Trophoblast cell (in vitro differentiated cells and primary cell): ENCODE data around the gene BCL11B.

Source experiments
- DNase-seq, 2 donors: peaks; one replicate each; pipeline ENCODE4 v3.0.0-alpha.2; 2016
- H2AFZ ChIP-seq: 2 replicates; pipeline ENCODE4 v1.6.1; 2013; ENCODE audit warnings: low read length, moderate library complexity, mild to moderate bottlenecking; ENCODE audit not compliant: insufficient read depth, poor library complexity
- H2AK5ac ChIP-seq: 2 replicates; pipeline ENCODE4 v1.6.1; 2013; ENCODE audit warnings: mild to moderate bottlenecking, low read length
- H2BK120ac ChIP-seq: 2 replicates; pipeline ENCODE4 v1.6.1; 2013; ENCODE audit warnings: low read length, mild to moderate bottlenecking, moderate library complexity; ENCODE audit not compliant: insufficient read depth, poor library complexity
- H2BK12ac ChIP-seq: 2 replicates; pipeline ENCODE4 v1.6.1; 2013; ENCODE audit warnings: mild to moderate bottlenecking, low read length, moderate library complexity
- H2BK5ac ChIP-seq: 2 replicates; pipeline ENCODE4 v1.6.1; 2013; ENCODE audit warnings: low read length, low read depth, moderate library complexity, mild to moderate bottlenecking; ENCODE audit not compliant: poor library complexity
- H3K14ac ChIP-seq: 2 replicates; pipeline ENCODE4 v1.6.1; 2013; ENCODE audit warnings: mild to moderate bottlenecking, low read length
- H3K18ac ChIP-seq: 2 replicates; pipeline ENCODE4 v1.6.1; 2013; ENCODE audit warnings: mild to moderate bottlenecking, low read length
- H3K23ac ChIP-seq: 2 replicates; pipeline ENCODE4 v1.6.1; 2013; ENCODE audit warnings: low read length
- H3K27ac ChIP-seq: 2 replicates; pipeline ENCODE4 v1.5.1; 2013; ENCODE audit warnings: low read depth, mild to moderate bottlenecking, inconsistent platforms, low read length, moderate library complexity
- H3K27me3 ChIP-seq: 2 replicates; pipeline ENCODE4 v1.6.1; 2013; ENCODE audit warnings: inconsistent platforms, mild to moderate bottlenecking, low read length, moderate library complexity; ENCODE audit not compliant: insufficient read depth
- H3K36me3 ChIP-seq, 2 experiments: 1 replicate in 1 of 2; 2 replicates in 1 of 2; pipeline ENCODE4 v1.6.1; 2013; ENCODE audit warnings: low read length in 2 of 2, mild to moderate bottlenecking in 2 of 2, moderate library complexity in 1 of 2; ENCODE audit not compliant: insufficient read depth in 2 of 2, control insufficient read depth in 1 of 2
- H3K4ac ChIP-seq: 2 replicates; pipeline ENCODE4 v1.6.1; 2013; ENCODE audit warnings: low read depth, mild to moderate bottlenecking, low read length, moderate library complexity
- H3K4me1 ChIP-seq, 2 experiments: 1 replicate in 1 of 2; 2 replicates in 1 of 2; pipeline ENCODE4 v1.6.1; 2013; ENCODE audit warnings: low read length in 2 of 2, mild to moderate bottlenecking in 2 of 2, moderate library complexity in 1 of 2; ENCODE audit not compliant: insufficient read depth in 2 of 2, control insufficient read depth in 1 of 2
- H3K4me2 ChIP-seq: 2 replicates; pipeline ENCODE4 v1.6.1; 2013; ENCODE audit warnings: inconsistent platforms, mild to moderate bottlenecking, low read length, moderate library complexity
- H3K4me3 ChIP-seq: 2 replicates; pipeline ENCODE4 v1.5.1; 2013; ENCODE audit warnings: mild to moderate bottlenecking, low read depth, low read length, inconsistent platforms
- H3K79me1 ChIP-seq: one replicate; pipeline ENCODE4 v1.6.1; 2013; ENCODE audit warnings: low read length
- H3K79me2 ChIP-seq: 2 replicates; pipeline ENCODE4 v1.6.1; 2013; ENCODE audit warnings: low read length, mild to moderate bottlenecking; ENCODE audit not compliant: control insufficient read depth, insufficient read depth, poor library complexity
- H3K9ac ChIP-seq: 2 replicates; pipeline ENCODE4 v1.6.1; 2013; ENCODE audit warnings: mild to moderate bottlenecking, low read length
- H3K9me3 ChIP-seq: 2 replicates; pipeline ENCODE4 v1.6.1; 2013; ENCODE audit warnings: low read depth, mild to moderate bottlenecking, control low read depth, inconsistent platforms, low read length; ENCODE audit not compliant: insufficient read depth
- H4K12ac ChIP-seq: 2 replicates; pipeline ENCODE4 v1.6.1; 2013; ENCODE audit warnings: low read depth, mild to moderate bottlenecking, low read length, moderate library complexity
- H4K8ac ChIP-seq: 2 replicates; pipeline ENCODE4 v1.6.1; 2013; ENCODE audit warnings: low read depth, mild to moderate bottlenecking, low read length, moderate library complexity
- H4K91ac ChIP-seq: one replicate; pipeline ENCODE4 v1.6.1; 2013; ENCODE audit warnings: low read depth, mild to moderate bottlenecking, low read length, moderate library complexity
- WGBS: extraction: QIAGEN DNeasy Blood & Tissue Kit; methylation state at CpG from one replicate; pipeline ENCODE4 v1.1.7; 2013; ENCODE audit warnings: missing lambda C conversion rate; ENCODE audit not compliant: insufficient read length, insufficient coverage; ENCODE audit errors: extremely low coverage; 5-methylcytosine and 5-hydroxymethylcytosine counted together

Gene BCL11B

DNA sequence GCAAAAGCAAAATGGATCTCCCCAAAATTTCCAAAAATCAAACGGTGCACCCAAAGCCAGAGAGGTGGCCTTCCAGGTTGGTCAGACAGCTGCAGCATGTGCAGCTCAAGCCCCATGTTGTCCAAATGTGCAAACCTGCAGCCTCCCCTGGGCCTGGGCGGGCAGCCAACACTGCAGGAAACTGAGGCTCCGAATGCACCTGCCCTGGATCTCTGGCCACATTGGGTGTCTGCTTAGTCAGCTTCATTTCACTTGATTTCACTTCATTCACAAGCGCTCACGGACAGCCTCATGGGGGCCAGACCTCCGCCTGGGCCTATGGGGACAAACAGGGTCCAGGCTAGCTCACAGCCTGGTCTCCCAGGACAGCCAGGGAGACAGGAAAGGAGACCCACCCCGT is 59.8 kb downstream of the BCL11B start:
- no peaks in the 10 kb centered on the region for H3K36me3 ChIP-seq
- no peak overlapping the region for H3K23ac ChIP-seq
- no peaks in the 10 kb centered on the region for H3K79me1 ChIP-seq
- H3K9me3 ChIP-seq = peaks cover 2% of the 10 kb centered on the region
- H3K18ac ChIP-seq = no peak overlapping the region
- H2AK5ac ChIP-seq = no peak overlapping the region
- H4K12ac ChIP-seq = no peak overlapping the region
- H3K27ac ChIP-seq = no peak overlapping the region
- no peak overlapping the region for H3K4me3 ChIP-seq
- no peak overlapping the region for H4K8ac ChIP-seq
- no peak overlapping the region for H2BK5ac ChIP-seq
- WGBS = no CpG with 5 or more reads among the region's 7 CpGs
- H3K9ac ChIP-seq = no peak overlapping the region
- H2BK12ac ChIP-seq = no peak overlapping the region
- no peak overlapping the region for H2AFZ ChIP-seq
- no peaks in the 10 kb centered on the region for H3K79me2 ChIP-seq
- H3K14ac ChIP-seq = no peak overlapping the region
- H3K4me2 ChIP-seq = no peak overlapping the region
- no peak for DNase-seq
- peaks cover 16% of the 10 kb centered on the region in 2 experiments for H3K4me1 ChIP-seq
- no peaks in the 10 kb centered on the region for H3K27me3 ChIP-seq
- no peak overlapping the region for H3K4ac ChIP-seq
- no peak overlapping the region for H2BK120ac ChIP-seq
- no peak overlapping the region for H4K91ac ChIP-seq

DNA sequence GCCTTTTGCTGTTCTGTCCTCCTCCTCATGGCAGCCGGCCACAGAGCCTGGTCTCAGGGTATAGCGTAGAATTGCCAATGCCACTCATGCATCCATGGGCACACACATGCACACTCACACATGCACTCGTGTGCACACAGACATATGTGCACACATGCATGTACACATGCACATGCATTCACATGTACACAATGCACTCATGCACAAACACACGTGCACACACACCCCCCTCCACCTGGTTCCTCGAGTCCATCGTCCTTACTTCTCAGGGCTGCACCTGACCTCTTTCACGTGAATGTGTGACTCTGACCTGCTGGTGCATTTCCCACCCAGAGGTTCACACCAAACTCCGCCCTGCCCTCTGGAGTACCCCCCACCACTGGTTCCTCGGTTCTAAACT is 60.6 kb downstream of the BCL11B start:
- peaks cover 2% of the 10 kb centered on the region for H3K9me3 ChIP-seq
- no peak overlapping the region for H2BK12ac ChIP-seq
- no peak overlapping the region for H3K9ac ChIP-seq
- no CpG with 5 or more reads among the region's 9 CpGs for WGBS
- H3K4me2 ChIP-seq = no peak overlapping the region
- no peak overlapping the region for H3K27ac ChIP-seq
- H2BK5ac ChIP-seq = no peak overlapping the region
- peaks cover 16% of the 10 kb centered on the region in 2 experiments for H3K4me1 ChIP-seq
- no peaks in the 10 kb centered on the region for H3K36me3 ChIP-seq
- H2AK5ac ChIP-seq = no peak overlapping the region
- H3K14ac ChIP-seq = no peak overlapping the region
- no peak overlapping the region for H3K4ac ChIP-seq
- no peak overlapping the region for H4K8ac ChIP-seq
- H3K79me2 ChIP-seq = no peaks in the 10 kb centered on the region
- H3K4me3 ChIP-seq = no peak overlapping the region
- H3K27me3 ChIP-seq = no peaks in the 10 kb centered on the region
- H3K18ac ChIP-seq = no peak overlapping the region
- H4K12ac ChIP-seq = no peak overlapping the region
- no peaks in the 10 kb centered on the region for H3K79me1 ChIP-seq
- no peak overlapping the region for H3K23ac ChIP-seq
- H2BK120ac ChIP-seq = no peak overlapping the region
- no peak overlapping the region for H2AFZ ChIP-seq
- H4K91ac ChIP-seq = no peak overlapping the region
- no peak for DNase-seq

DNA sequence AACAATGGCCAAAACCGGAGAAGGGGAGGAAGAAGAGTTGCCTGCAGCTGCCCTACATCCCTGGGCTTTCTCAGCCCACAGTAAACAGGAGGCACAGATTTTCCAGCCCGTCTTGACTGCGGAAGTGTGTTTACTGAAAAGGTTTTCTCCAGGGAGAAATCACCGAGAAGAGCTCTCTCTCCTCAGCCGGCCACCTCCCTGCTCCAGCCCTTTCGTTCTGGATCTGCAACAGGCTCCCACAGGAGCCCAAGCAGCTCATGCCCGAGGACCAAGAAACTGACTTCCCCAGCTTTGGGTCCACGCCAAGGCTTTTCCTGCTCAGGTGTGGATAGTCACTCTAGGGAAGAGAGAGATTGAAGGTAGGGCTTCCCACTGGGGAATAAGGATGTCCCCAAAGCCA is 61.7 kb downstream of the BCL11B start:
- H2BK120ac ChIP-seq = no peak overlapping the region
- WGBS = no CpG with 5 or more reads among the region's 8 CpGs
- DNase-seq = no peak
- H3K27me3 ChIP-seq = no peaks in the 10 kb centered on the region
- H3K9me3 ChIP-seq = peaks cover 2% of the 10 kb centered on the region
- no peak overlapping the region for H3K18ac ChIP-seq
- H2AK5ac ChIP-seq = no peak overlapping the region
- H4K12ac ChIP-seq = no peak overlapping the region
- H4K91ac ChIP-seq = no peak overlapping the region
- H2AFZ ChIP-seq = no peak overlapping the region
- H4K8ac ChIP-seq = no peak overlapping the region
- H3K36me3 ChIP-seq = no peaks in the 10 kb centered on the region
- no peak overlapping the region for H2BK5ac ChIP-seq
- no peak overlapping the region for H3K14ac ChIP-seq
- H3K27ac ChIP-seq = no peak overlapping the region
- H3K23ac ChIP-seq = no peak overlapping the region
- no peak overlapping the region for H3K9ac ChIP-seq
- no peaks in the 10 kb centered on the region for H3K79me2 ChIP-seq
- no peak overlapping the region for H3K4me2 ChIP-seq
- H3K4me3 ChIP-seq = no peak overlapping the region
- no peak overlapping the region for H2BK12ac ChIP-seq
- no peaks in the 10 kb centered on the region for H3K79me1 ChIP-seq
- no peak overlapping the region for H3K4ac ChIP-seq
- peaks cover 16% of the 10 kb centered on the region in 2 experiments for H3K4me1 ChIP-seq

DNA sequence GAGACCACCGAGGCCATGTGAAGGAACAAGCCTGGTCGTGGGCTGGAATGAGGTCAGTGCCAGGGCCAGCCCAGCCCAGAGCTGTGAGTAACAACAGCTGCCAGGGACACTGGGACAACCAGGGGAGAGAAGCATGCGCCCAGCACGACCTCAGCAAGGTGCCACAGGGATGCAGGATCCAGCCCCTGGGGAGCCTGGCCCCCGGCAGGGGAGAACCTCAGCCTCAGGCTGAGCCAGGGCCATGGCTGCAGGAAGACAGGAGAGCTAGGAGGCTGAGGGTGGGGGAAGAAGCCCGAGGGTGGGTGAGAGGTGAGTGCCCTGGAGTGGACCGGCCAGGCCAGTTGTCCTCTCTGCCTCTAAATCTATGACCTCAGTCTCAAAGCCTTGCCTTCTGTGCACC is 62.6 kb downstream of the BCL11B start:
- H3K27me3 ChIP-seq = no peaks in the 10 kb centered on the region
- H4K12ac ChIP-seq = no peak overlapping the region
- peak in 1 of 2 donors; percentile 22 for DNase-seq
- no peak overlapping the region for H2BK120ac ChIP-seq
- H3K4ac ChIP-seq = no peak overlapping the region
- H3K4me2 ChIP-seq = no peak overlapping the region
- no peak overlapping the region for H4K91ac ChIP-seq
- H3K79me1 ChIP-seq = no peaks in the 10 kb centered on the region
- WGBS = no CpG with 5 or more reads among the region's 7 CpGs
- H3K14ac ChIP-seq = no peak overlapping the region
- no peaks in the 10 kb centered on the region for H3K36me3 ChIP-seq
- no peak overlapping the region for H3K9ac ChIP-seq
- H3K9me3 ChIP-seq = peaks cover 2% of the 10 kb centered on the region
- H2BK12ac ChIP-seq = no peak overlapping the region
- H4K8ac ChIP-seq = no peak overlapping the region
- H2AK5ac ChIP-seq = no peak overlapping the region
- H3K4me3 ChIP-seq = no peak overlapping the region
- no peak overlapping the region for H2AFZ ChIP-seq
- H3K18ac ChIP-seq = no peak overlapping the region
- H3K4me1 ChIP-seq = peaks cover 16% of the 10 kb centered on the region in 2 experiments
- no peak overlapping the region for H3K23ac ChIP-seq
- H2BK5ac ChIP-seq = no peak overlapping the region
- no peak overlapping the region for H3K27ac ChIP-seq
- no peaks in the 10 kb centered on the region for H3K79me2 ChIP-seq
